Peyer's patch (tissue), 4 donors: ENCODE data around the gene F5. TPM values are rescaled to one million over a fixed set of nuclear protein-coding genes. Genes with fewer than 3 reads are reported as not detected.

Experiments used
- DNase-seq, 3 donors: peaks; one replicate each; pipeline ENCODE4 v3.0.0-alpha.2; 2017 to 2019
- H3K27ac ChIP-seq, 4 donors: fragments of 200-600 bp; sonication (generic); one replicate each; pipeline ENCODE4 v1.5.1; 2016 to 2019
- H3K27me3 ChIP-seq, 2 donors: fragments of 200-600 bp; sonication (generic); one replicate each; pipeline ENCODE4 v1.5.1; 2019
- H3K36me3 ChIP-seq, 3 donors: fragments of 200-600 bp; sonication (generic); one replicate each; pipeline ENCODE4 v1.5.1; 2016 to 2019
- H3K4me1 ChIP-seq, 4 donors: fragments of 200-600 bp; sonication (generic); one replicate each; pipeline ENCODE4 v1.5.1; 2016 to 2019
- H3K4me3 ChIP-seq, 4 donors: fragments of 200-600 bp; sonication (generic); 1 replicate in 3 of 4; 2 replicates in 1 of 4; pipeline ENCODE4 v1.5.1; 2016 to 2019; ENCODE audit warnings: mild to moderate bottlenecking in 1 of 4
- H3K9me3 ChIP-seq, 4 donors: fragments of 200-600 bp; sonication (generic); one replicate each; pipeline ENCODE4 v1.5.1; 2016 to 2019; ENCODE audit warnings: mild to moderate bottlenecking in 1 of 4
- CTCF ChIP-seq, 6 experiments: fragments of 450-650 bp in 4 of 6; fragments of 200-600 bp in 2 of 6; sonication (generic) in 1 of 6; IDR thresholded peaks; one replicate each; pipeline ENCODE4 v1.5.1; 2017 to 2019; ENCODE audit warnings: antibody characterized with exemption in 6 of 6, mild to moderate bottlenecking in 3 of 6, moderate library complexity in 1 of 6
- POLR2A ChIP-seq, 2 donors: fragments of 450-650 bp; IDR thresholded peaks; one replicate each; pipeline ENCODE4 v1.5.1; 2017; ENCODE audit warnings: antibody characterized with exemption in 2 of 2, mild to moderate bottlenecking in 2 of 2, moderate library complexity in 2 of 2
- total RNA-seq, 4 donors: library from RNA; depleted of rRNA; stranded (reverse); fragments of >200 nt; gene quantifications; one replicate each; pipeline ENCODE4 v1.1.0, GENCODE V29; 2016

The F5 gene
- total RNA-seq, 4 donors from 2014 or later: 0.18 to 0.80 (median 0.28) TPM; not detected in 1

DNA sequence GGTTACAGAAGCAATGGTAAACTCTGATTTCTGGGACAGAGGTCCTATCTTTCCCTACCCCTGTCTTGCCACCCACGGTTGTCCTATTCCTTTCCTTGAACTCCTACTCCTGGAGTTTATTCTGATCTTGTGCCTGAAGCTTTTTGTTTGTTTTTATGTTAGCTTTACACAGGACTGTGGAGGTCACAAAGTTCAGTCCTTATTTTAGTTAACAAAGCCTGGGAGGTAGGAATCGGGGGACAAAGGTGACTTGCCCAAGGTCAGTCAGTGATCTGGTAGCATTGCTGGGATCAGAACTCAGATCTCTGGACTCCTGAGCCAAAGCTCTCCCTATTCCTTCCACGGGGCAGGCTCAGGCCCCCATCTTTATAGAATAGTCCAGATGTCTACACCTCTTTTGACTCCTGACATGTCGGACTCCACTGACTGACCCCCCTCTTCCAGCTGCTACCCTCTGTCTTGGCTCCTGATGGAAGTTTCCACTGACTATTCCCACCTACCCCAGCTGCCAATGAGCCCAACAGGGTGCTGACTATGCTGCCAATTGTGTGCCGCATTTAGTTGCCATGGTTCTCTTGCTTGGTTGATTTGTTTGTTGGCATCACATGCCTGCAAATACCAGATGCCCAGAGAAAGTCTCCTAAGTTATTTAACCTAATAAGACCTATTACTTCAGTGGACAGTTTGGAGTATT lies 9.9 kb downstream of the F5 start:
- no peaks in the 10 kb centered on the region for H3K9me3 ChIP-seq
- no peak overlapping the region for H3K4me3 ChIP-seq
- no peaks in the 10 kb centered on the region for H3K36me3 ChIP-seq
- DNase-seq: no peak
- no peaks in the 10 kb centered on the region for H3K4me1 ChIP-seq
- H3K27me3 ChIP-seq: no peaks in the 10 kb centered on the region
- TF ChIP-seq CTCF (IDR thresholded peaks at IDR 0.05) (no peak), POLR2A (IDR thresholded peaks at IDR 0.05) (no peak)
- H3K27ac ChIP-seq: no peak overlapping the region

DNA sequence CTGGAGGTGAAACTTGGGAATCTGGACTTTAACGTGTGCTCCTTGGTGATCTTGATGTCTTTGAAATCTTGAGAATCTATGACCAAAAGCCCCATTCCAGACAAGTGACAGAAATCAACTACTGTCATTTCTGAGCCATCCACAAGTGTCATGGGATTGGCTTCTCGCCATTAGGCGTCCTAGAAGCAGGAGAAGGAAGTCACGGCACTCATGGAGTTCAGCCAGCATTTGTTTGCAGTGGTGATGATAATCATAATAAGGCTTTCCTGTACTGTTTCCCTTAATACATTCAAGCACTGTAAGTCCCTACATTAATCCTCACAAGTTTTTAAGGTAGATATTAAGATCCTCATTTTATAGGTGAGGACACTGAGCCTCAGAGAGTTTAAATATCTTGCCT lies 11.9 kb downstream of the F5 start:
- no peak overlapping the region for H3K27ac ChIP-seq
- DNase-seq: no peak

DNA sequence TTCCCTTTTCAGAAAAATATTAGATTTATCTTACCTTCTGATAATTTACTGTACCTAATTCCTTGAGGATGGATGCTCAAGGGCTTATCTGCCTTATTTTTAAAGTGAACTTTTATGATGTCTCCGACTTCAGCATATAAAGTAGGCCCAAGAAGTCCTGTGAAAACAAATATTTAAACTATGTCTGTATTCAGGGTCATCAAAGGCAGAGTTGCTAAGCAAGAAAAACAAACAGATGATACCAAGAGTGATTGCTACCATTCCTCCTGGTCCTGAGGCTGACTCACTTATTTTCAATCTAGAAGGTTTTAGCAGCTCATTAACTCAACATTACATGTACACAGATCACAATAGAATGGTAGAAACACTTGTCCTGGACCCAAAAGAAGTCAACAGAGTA lies 14.1 kb downstream of the F5 start:
- Histone ChIP-seq H3K4me3 (no peak overlapping the region), H3K4me1 (peaks cover 0 to 7% (median 0%) of the 10 kb centered on the region in 4 donors), H3K9me3 (no peaks in the 10 kb centered on the region), H3K36me3 (no peaks in the 10 kb centered on the region), H3K27ac (no peak overlapping the region), H3K27me3 (no peaks in the 10 kb centered on the region)
- TF ChIP-seq POLR2A (IDR thresholded peaks at IDR 0.05) (no peak), CTCF (IDR thresholded peaks at IDR 0.05) (no peak)
- no peak for DNase-seq

More for the DNA sequence above, 11.9 kb downstream of the F5 start:
- Histone ChIP-seq H3K4me3 (no peak overlapping the region), H3K9me3 (no peaks in the 10 kb centered on the region), H3K4me1 (peaks cover 0 to 6% (median 0%) of the 10 kb centered on the region in 4 donors), H3K27me3 (no peaks in the 10 kb centered on the region), H3K36me3 (no peaks in the 10 kb centered on the region)
- no peak for TF ChIP-seq POLR2A (IDR thresholded peaks at IDR 0.05)

DNA sequence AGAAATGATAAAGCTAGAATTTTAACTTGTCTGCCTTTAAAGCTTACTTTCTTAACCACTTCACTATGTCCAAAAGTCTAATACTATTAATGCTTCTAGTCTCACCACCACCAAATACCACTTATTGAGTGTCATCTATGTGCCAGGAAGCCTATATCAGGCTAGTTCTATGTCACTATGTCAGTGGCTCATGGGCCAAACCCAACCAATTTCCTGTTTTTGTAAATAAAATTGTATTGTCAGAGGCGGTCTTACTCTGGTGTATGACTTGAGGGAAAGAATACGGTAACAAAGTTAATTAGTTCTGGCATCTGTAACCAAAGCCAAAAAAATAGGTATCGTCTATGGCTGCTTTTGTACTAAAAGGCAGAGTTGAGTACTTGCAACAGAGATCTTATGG lies 14.8 kb downstream of the F5 start:
- Histone ChIP-seq H3K4me3 (no peak overlapping the region), H3K9me3 (no peaks in the 10 kb centered on the region), H3K4me1 (peaks cover 0 to 7% (median 0%) of the 10 kb centered on the region in 4 donors), H3K27me3 (no peaks in the 10 kb centered on the region), H3K27ac (no peak overlapping the region), H3K36me3 (no peaks in the 10 kb centered on the region)
- TF ChIP-seq POLR2A (IDR thresholded peaks at IDR 0.05): no peak
- no peak for TF ChIP-seq CTCF (IDR thresholded peaks at IDR 0.05)
- no peak for DNase-seq

GRCh38 chr1:169570172-169570574 lies 16.1 kb downstream of the F5 start:
- Histone ChIP-seq H3K4me3 (no peak overlapping the region), H3K27me3 (no peaks in the 10 kb centered on the region), H3K9me3 (no peaks in the 10 kb centered on the region), H3K27ac (peak overlapping the region in 1 of 4 donors; percentile 26), H3K4me1 (peaks cover 0 to 7% (median 0%) of the 10 kb centered on the region in 4 donors), H3K36me3 (no peaks in the 10 kb centered on the region)
- DNase-seq: no peak
- no peak for TF ChIP-seq POLR2A (IDR thresholded peaks at IDR 0.05)
- no peak for TF ChIP-seq CTCF (IDR thresholded peaks at IDR 0.05)

DNA sequence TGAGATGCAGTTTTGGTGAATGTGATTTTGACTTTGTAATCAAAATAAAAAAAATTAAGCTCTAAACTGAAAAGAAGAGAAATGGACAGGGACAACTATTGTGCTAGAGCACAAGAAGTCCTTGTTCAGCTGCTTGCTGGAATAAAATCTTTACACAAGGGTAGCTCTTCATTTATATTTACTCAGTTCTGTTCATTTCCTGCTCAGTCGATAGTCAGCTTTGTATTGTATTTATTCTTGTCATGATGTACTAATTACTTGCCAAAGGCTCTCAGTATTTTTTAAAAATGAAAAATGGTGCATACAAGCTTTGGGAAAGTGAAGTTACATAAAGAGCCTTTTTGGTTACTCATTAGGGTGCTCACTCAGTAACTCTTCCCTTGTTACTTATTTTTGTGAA lies 17.8 kb downstream of the F5 start:
- H3K27ac ChIP-seq: no peak overlapping the region
- no peak overlapping the region for H3K4me3 ChIP-seq
- H3K9me3 ChIP-seq: no peaks in the 10 kb centered on the region
- H3K27me3 ChIP-seq: no peaks in the 10 kb centered on the region
- no peaks in the 10 kb centered on the region for H3K36me3 ChIP-seq
- H3K4me1 ChIP-seq: peaks cover 0 to 7% (median 0%) of the 10 kb centered on the region in 4 donors
- DNase-seq: no peak
- no peak for TF ChIP-seq CTCF (IDR thresholded peaks at IDR 0.05)
- TF ChIP-seq POLR2A (IDR thresholded peaks at IDR 0.05): no peak
